Smooth muscle cell of bladder (primary cell): Measurements from ENCODE around the gene CMC2. TPM values are rescaled to one million over a fixed set of nuclear protein-coding genes. Genes with fewer than 3 reads are reported as not detected.

Experiments used
- total RNA-seq: library from RNA; depleted of rRNA; stranded (reverse); fragments of >200 nt; gene quantifications from 2 replicates; pipeline ENCODE4 v1.2.3, GENCODE V29; 2014

Gene CMC2
- 26.7 and 35.9 TPM in 2 replicates for total RNA-seq

DNA sequence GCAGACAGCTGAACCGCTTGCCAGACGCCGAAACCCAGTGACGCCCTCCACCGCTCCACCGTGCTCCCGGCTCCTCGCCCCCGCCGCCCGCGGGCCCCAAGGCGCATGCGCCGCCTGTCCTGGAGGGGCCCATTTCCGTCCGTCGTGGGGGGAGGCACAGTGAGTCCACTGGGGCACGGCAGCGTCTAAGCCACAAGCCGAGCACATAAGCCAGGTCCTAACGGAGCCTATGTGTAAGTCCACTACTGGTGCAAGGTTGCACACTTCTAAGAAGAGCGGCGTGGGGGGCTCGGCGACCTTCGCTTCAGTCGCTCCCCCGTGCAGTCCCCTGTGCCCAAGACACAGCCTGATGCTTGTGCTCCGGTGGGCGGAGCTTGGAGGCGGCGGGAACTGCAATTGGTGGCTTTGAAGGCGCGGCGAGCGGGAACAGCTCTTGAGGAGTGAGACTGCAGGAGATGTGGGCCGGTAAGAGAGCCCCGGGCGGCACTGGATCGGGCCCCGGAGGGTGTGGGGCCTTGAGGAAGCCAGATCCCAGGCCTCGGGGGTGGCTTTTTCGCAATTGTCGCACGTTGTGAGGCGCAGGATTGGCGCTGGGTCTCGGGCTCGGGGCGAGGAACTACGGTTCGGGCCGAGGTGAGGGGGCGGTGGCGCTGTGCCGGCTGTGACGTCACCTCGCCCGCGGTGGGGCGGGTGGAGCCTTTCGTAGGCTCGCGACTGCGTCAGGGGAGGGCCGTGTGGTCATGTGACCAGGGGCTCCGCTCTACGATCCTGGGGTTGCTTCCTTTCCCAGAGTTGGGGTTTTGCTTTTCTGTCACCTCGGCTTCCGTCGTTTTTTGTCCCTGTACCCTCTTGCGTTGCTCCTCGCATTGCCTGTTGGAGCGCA, at the start of gene CMC2, which contains the start of gene CENPN:
CMC2 (minus strand) TSS at position 73 of the 883 bp plus-strand sequence. CDS start 9,491 bp downstream, outside the sequence.
CENPN (plus strand) TSS at position 402 of the 883 bp plus-strand sequence. CDS start 4,726 bp downstream, outside the sequence.

GRCh38 chr16:81035398-81035974, 28.8 kb upstream of the CMC2 start, which contains the start of gene ATMIN:
Gene ATMIN (plus strand): TSS chr16:81035842. CDS start chr16:81035871, 29 bp downstream.

Other genes starting within 250 kb of the CMC2 start
- gene CDYL2, start 202.3 kb downstream of the CMC2 start, total RNA-seq, result 0.85 and 4.0 TPM in 2 replicates
- gene CENPN, start 329 bp upstream of the CMC2 start, total RNA-seq, result 12.9 and 15.3 TPM in 2 replicates
- gene ATMIN, start 29.0 kb upstream of the CMC2 start, total RNA-seq, result 37.8 and 44.3 TPM in 2 replicates
- gene C16orf46, start 70.4 kb upstream of the CMC2 start, total RNA-seq, result 0.14 and 0.37 TPM in 2 replicates
- gene GCSH, start 89.5 kb upstream of the CMC2 start, total RNA-seq, result 11.1 and 14.2 TPM in 2 replicates
- gene BCO1, start 231.8 kb upstream of the CMC2 start, total RNA-seq, result 0.28 TPM in 1 of 2 replicates, not detected in the other